ENCODE data around the gene GLRA1. TPM values are rescaled to one million over a fixed set of nuclear protein-coding genes. Genes with fewer than 3 reads are reported as not detected.

The GLRA1 gene
- polyA plus RNA-seq, 3 donors: not detected

GRCh38 chr5:151811593-151812321 lies 112.9 kb downstream of the GLRA1 start:
- intact Hi-C loops (cut with micrococcal nuclease): no loop called here
- no peaks in the 10 kb centered on the region for H3K79me2 ChIP-seq (ENCODE audit: insufficient read depth, low read length)
- H3K4me2 ChIP-seq (replicated peaks; ENCODE audit: extremely low read depth, low read length, poor library complexity, severe bottlenecking): no peak overlapping the region
- no peaks in the 10 kb centered on the region for H3K9me3 ChIP-seq (replicated peaks in 1 of 2; ENCODE audit: control insufficient read depth in 1 of 2, insufficient read depth in 1 of 2, low read length in 2 of 2)
- no peak overlapping the region for H2AFZ ChIP-seq (ENCODE audit: insufficient read depth, low read depth, low read length, poor library complexity, severe bottlenecking)
- H3K27me3 ChIP-seq (ENCODE audit: control insufficient read depth in 2 of 2, insufficient read depth in 2 of 2, low read length in 2 of 2): no peaks in the 10 kb centered on the region
- no peak overlapping the region for H3K9ac ChIP-seq (ENCODE audit: insufficient read depth, low read length, poor library complexity, severe bottlenecking)
- Mint-ChIP-seq H3K4me3 (no peak overlapping the region), H3K9me3 (no peaks in the 10 kb centered on the region), H3K27ac (no peak overlapping the region), H3K4me1 (no peaks in the 10 kb centered on the region), H3K36me3 (peaks cover 50 to 68% of the 10 kb centered on the region in 2 donors), H3K27me3 (ENCODE audit: low read depth in 3 of 3) (peaks cover 0 to 2% (median 0%) of the 10 kb centered on the region in 3 donors)
- no peak for TF ChIP-seq CTCF (IDR thresholded peaks at IDR 0.05)
- H3K36me3 ChIP-seq (replicated peaks in 1 of 2; ENCODE audit: control insufficient read depth in 1 of 2, insufficient read depth in 2 of 2, low read length in 2 of 2): peaks cover 36 to 85% of the 10 kb centered on the region in 2 donors
- no peaks in the 10 kb centered on the region for H3K4me1 ChIP-seq (ENCODE audit: control insufficient read depth in 1 of 2, insufficient read depth in 2 of 2, low read length in 2 of 2)
- no peak overlapping the region for H3K27ac ChIP-seq (ENCODE audit: low read depth in 1 of 2, low read length in 2 of 2)
- no peak for DNase-seq
- no peaks in the 10 kb centered on the region for H4K20me1 ChIP-seq (ENCODE audit: insufficient read depth, low read length)
- WGBS (ENCODE audit: insufficient coverage): no CpG with 5 or more reads among the region's 5 CpGs
- no peak overlapping the region for H3K4me3 ChIP-seq (replicated peaks in 1 of 3; ENCODE audit: low read depth in 2 of 3, low read length in 3 of 3)

- no peaks in the 10 kb centered on the region for H4K20me1 ChIP-seq (ENCODE audit: insufficient read depth, low read length)
Measured at GRCh38 chr5:151810897-151811296, 113.8 kb downstream of the GLRA1 start.

More at GRCh38 chr5:151810897-151811296, 113.8 kb downstream of the GLRA1 start:
- Histone ChIP-seq H3K27me3 (ENCODE audit: control insufficient read depth in 2 of 2, insufficient read depth in 2 of 2, low read length in 2 of 2) (no peaks in the 10 kb centered on the region), H3K9ac (ENCODE audit: insufficient read depth, low read length, poor library complexity, severe bottlenecking) (no peak overlapping the region), H3K9me3 (replicated peaks in 1 of 2; ENCODE audit: control insufficient read depth in 1 of 2, insufficient read depth in 1 of 2, low read length in 2 of 2) (no peaks in the 10 kb centered on the region), H2AFZ (ENCODE audit: insufficient read depth, low read depth, low read length, poor library complexity, severe bottlenecking) (no peak overlapping the region), H3K4me1 (ENCODE audit: control insufficient read depth in 1 of 2, insufficient read depth in 2 of 2, low read length in 2 of 2) (no peaks in the 10 kb centered on the region), H3K4me3 (replicated peaks in 1 of 3; ENCODE audit: low read depth in 2 of 3, low read length in 3 of 3) (no peak overlapping the region), H3K27ac (ENCODE audit: low read depth in 1 of 2, low read length in 2 of 2) (no peak overlapping the region), H3K4me2 (replicated peaks; ENCODE audit: extremely low read depth, low read length, poor library complexity, severe bottlenecking) (no peak overlapping the region), H3K36me3 (replicated peaks in 1 of 2; ENCODE audit: control insufficient read depth in 1 of 2, insufficient read depth in 2 of 2, low read length in 2 of 2) (peaks cover 40 to 89% of the 10 kb centered on the region in 2 donors), H3K79me2 (ENCODE audit: insufficient read depth, low read length) (no peaks in the 10 kb centered on the region)
- peak overlapping the region in 2 of 7 donors; percentile 6 to 41 for H3K27ac Mint-ChIP-seq
- peak in 1 of 3 donors; percentile 11 for DNase-seq
- H3K4me3 Mint-ChIP-seq: no peak overlapping the region
- no CpG with 5 or more reads among the region's 1 CpG for WGBS (ENCODE audit: insufficient coverage)
- peaks cover 0 to 2% (median 0%) of the 10 kb centered on the region in 3 donors for H3K27me3 Mint-ChIP-seq (ENCODE audit: low read depth in 3 of 3)
- no peak for TF ChIP-seq CTCF (IDR thresholded peaks at IDR 0.05)
- intact Hi-C loops (cut with micrococcal nuclease): no loop called here
- H3K36me3 Mint-ChIP-seq: peaks cover 54 to 72% of the 10 kb centered on the region in 2 donors
- H3K9me3 Mint-ChIP-seq: no peaks in the 10 kb centered on the region
- H3K4me1 Mint-ChIP-seq: no peaks in the 10 kb centered on the region
